Measurements from ENCODE around the gene BECN2.
"Not testable (repeated sequence)": the region's sequence is repeated elsewhere in the genome, so short reads cannot be mapped to it uniquely, and the experiment has no call there.

Gene BECN2

GRCh38 chr1:241979926-241980325, 22.4 kb downstream of the BECN2 start:
- no peak for DNase-seq

GRCh38 chr1:241985787-241986186, 28.2 kb downstream of the BECN2 start:
- DNase-seq: no peak

DNA sequence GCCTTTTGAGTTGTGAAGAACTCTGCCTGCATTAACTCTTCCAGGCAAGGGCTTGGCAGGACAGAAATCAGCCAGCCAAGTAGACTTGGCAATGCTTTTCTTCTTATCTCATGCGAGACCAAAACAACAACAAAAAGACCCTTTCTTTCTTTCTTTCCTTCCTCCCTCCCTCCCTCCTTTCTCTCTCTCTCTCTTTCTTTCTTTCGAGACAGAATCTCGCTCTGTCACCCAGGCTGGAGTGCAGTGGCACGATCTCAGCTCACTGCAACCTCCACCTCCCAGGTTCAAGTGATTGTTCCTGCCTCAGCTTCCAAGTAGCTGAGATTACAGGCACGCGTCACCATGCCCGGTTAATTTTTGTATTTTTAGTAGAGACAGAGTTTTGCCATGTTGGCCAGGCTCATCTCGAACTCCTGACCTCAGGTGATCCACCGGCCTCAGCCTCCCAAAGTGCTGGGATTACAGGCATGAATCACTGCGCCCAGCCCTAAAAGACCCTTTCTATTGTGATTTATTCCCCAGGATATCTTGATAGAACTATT, 30.9 kb downstream of the BECN2 start:
- not testable (repeated sequence) for DNase-seq

- no peak for DNase-seq
Measured at GRCh38 chr1:241990040-241990439, 32.5 kb downstream of the BECN2 start.

- no peak for DNase-seq
Measured at GRCh38 chr1:241992734-241993133, 35.2 kb downstream of the BECN2 start.

DNA sequence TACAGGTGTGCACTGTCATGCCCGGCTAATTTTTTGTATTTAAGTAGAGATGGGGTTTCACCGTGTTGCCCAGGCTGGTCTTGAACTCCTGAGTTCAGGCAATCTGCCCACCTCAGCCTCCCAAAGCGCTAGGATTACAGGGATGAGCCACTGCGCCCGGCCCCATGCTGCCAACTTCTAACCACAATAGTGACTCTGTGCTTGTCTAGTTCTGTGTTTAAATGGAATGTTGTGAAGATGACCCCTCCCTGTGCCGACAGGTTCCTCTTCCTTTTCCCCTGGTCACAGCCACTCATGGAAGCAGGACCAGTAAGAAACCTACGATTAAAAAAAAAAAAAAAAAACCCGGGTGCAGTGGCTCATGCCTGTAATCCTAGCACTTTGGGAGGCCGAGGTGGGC, 36.6 kb downstream of the BECN2 start:
- no peak for DNase-seq

GRCh38 chr1:241997401-241997998, 39.9 kb downstream of the BECN2 start:
- no peak for DNase-seq

- no peak for DNase-seq
Measured at GRCh38 chr1:241998412-241998921, 40.9 kb downstream of the BECN2 start.

DNA sequence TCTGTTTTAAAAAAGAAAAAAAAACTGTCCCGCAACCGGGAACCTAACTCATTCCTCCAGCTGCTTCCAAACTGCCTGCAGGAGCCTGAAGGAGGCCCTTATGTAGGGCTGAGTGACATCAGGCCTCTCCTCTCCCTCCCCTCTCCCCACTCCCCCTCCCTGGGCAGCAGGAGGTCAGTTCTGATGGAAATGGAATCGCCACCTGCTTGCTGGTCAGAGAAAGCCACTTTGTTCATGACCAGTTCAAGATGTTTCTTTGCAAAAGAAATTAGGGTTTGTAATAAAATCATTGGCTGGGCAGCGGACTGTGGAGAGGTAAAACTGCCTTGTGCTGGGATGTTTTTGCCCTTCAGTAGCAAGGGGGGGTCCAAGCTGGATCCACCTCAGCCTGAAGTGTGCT, 41.5 kb downstream of the BECN2 start, which contains the start of gene MAP1LC3C:
TSS of gene MAP1LC3C (minus strand) at position 73 of the 400 bp plus-strand sequence. CDS start 90 bp downstream, outside the sequence.
- DNase-seq: no peak

- DNase-seq: no peak
Measured at GRCh38 chr1:242000434-242000833, 42.9 kb downstream of the BECN2 start.

GRCh38 chr1:242002072-242002471, 44.5 kb downstream of the BECN2 start:
- no peak for DNase-seq

GRCh38 chr1:242002510-242002909, 44.9 kb downstream of the BECN2 start:
- no peak for DNase-seq

DNA sequence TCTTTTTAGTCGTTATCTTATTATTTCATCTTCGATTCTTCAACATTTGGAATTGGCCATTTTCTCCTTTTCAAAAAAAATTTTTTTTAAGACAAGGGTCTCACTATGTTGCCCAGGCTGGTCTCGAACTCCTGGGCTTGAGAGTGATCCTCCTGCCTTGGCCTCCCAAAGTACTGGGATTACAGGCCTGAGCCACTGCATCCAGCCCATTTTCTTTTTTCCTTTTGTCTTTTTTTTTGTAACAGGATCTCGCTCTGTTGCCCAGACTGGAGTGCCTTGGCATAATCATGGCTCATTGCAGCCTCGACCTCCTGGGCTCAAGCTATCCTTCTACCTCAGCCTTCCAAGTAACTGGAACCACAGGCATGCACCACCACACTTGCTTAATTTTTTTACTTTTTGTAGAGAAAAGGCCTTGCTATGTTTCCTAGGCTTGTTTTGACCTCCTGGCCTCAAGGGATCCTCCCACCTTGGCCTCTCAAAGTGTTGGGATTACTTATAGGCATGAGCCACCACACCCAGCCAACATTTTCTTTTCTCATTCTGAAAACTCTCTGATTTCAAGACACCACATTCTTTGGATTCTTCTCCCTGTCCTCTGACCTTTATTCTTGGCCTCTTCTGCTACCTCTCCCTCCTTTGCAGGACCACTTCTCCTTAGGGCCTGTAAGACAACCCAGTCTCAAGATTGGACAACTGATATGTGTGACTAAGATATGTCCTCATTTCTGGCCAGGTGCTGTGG, 47.4 kb downstream of the BECN2 start:
- DNase-seq: no peak

DNA sequence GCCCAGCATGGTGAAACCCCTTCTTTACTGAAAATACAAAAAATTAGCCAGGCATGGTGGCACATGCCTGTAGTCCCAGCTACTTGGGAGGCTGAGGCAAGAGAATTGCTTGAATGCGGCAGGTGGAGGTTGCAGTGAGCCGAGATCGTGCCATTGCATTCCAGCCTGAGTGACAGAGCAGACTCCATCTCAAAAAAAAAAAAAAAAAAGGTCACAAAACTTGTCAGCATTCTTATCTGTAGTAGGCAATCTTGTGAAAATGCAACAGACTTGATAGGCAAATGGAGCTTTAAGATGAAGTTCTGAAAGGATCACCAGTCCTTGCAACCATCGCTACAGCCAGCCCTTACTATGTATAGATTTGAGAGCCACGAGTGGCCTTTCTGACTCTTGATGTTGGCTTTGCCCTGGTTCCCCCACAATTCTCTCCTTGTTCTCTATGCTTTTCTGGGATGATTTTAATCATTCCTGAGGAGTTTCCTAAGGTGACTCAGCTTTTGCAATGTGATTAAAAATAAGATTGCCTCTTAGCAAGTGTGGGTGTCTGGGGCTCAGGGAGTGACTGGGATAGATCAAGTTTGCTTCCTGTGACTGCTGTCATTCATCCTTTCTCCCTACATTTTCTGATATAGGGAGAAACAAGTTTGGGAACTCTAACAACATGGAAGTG, 48.4 kb downstream of the BECN2 start:
- no peak for DNase-seq

DNA sequence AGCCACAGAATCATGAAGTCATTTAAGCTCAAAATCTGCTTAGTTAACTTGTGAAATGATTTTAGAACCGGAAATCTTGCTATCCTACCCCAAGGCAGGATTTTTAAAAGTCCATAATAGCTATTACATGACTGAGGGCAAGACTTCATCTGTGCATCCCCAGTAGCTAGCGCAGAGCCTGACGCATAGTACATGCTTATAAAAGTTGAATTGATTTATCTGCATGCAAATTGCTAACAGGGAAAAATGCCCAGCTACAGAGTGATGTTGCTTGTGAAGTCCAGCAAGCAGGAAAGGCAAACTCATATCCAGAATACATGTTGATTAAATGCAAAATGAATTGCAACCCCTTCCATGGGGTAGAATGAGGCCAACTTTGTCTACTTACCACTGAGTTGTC, 49.4 kb downstream of the BECN2 start:
- DNase-seq: no peak
